HepG2 (cell line): ENCODE results near the gene KIAA1217. TPM values are rescaled to one million over a fixed set of nuclear protein-coding genes. Genes with fewer than 3 reads are reported as not detected.

Experiments
- FOXC1 ChIP-seq: sonication (generic); formaldehyde crosslinking; IDR thresholded peaks from 2 replicates; pipeline ENCODE4 v1.8.0; 2022; ENCODE audit warnings: mild to moderate bottlenecking, missing genetic modification reagents, borderline replicate concordance
- KIAA2018 ChIP-seq: sonication (generic); formaldehyde crosslinking; IDR thresholded peaks from 2 replicates; pipeline ENCODE4 v1.5.0; 2020; ENCODE audit warnings: mild to moderate bottlenecking, missing genetic modification reagents, borderline replicate concordance
- NCOR1 ChIP-seq: fragments of 200-600 bp; sonication (generic); IDR thresholded peaks from 2 replicates; pipeline ENCODE4 v1.7.0; 2017; ENCODE audit warnings: antibody characterized with exemption, low read length, borderline replicate concordance
- NR1H2 ChIP-seq: sonication (generic); formaldehyde crosslinking; IDR thresholded peaks from 2 replicates; pipeline ENCODE4 v1.8.1; 2022; ENCODE audit warnings: low read depth, missing genetic modification reagents, borderline replicate concordance
- PAXIP1 ChIP-seq: sonication (generic); formaldehyde crosslinking; conservative IDR thresholded peaks from 2 replicates; pipeline ENCODE4 v1.4.0; 2020; ENCODE audit warnings: mild to moderate bottlenecking, missing genetic modification reagents, moderate library complexity
- POLR2AphosphoS5 ChIP-seq: IDR thresholded peaks from 2 replicates; pipeline ENCODE4 v1.6.1; 2012; ENCODE audit warnings: low read depth, low read length
- RXRA ChIP-seq: sonication (generic); formaldehyde crosslinking; IDR thresholded peaks from 2 replicates; pipeline ENCODE4 v1.5.1; 2020; ENCODE audit warnings: missing genetic modification reagents
- SALL2 ChIP-seq: sonication (generic); formaldehyde crosslinking; IDR thresholded peaks from 2 replicates; pipeline ENCODE4 v1.8.1; 2023; ENCODE audit warnings: mild to moderate bottlenecking, missing genetic modification reagents, inconsistent platforms
- SOX13 ChIP-seq, 3 experiments: fragments of 450-650 bp in 1 of 3; sonication (generic) in 1 of 3; formaldehyde crosslinking in 1 of 3; IDR thresholded peaks in 2 of 3; conservative IDR thresholded peaks in 1 of 3; 2 replicates each; pipeline versions ENCODE4 v1.5.0 to v1.6.1; 2016 to 2020; ENCODE audit warnings: antibody characterized with exemption in 1 of 3, mild to moderate bottlenecking in 1 of 3, missing compliant biosample characterization in 1 of 3, missing genetic modification reagents in 1 of 3, moderate library complexity in 1 of 3
- UBTF ChIP-seq: sonication (generic); formaldehyde crosslinking; IDR thresholded peaks from 2 replicates; pipeline ENCODE4 v1.4.0; 2020; ENCODE audit warnings: mild to moderate bottlenecking, missing genetic modification reagents
- ZIK1 ChIP-seq: sonication (generic); formaldehyde crosslinking; IDR thresholded peaks from 2 replicates; pipeline ENCODE4 v1.5.0; 2020; ENCODE audit warnings: mild to moderate bottlenecking, low read depth, missing genetic modification reagents, borderline replicate concordance
- ZNF264 ChIP-seq: sonication (generic); formaldehyde crosslinking; IDR thresholded peaks from 2 replicates; pipeline ENCODE4 v1.4.0; 2020; ENCODE audit warnings: missing genetic modification reagents
- ZNF282 ChIP-seq: fragments of 450-650 bp; IDR thresholded peaks from 2 replicates; pipeline ENCODE4 v1.6.1; 2018; ENCODE audit not compliant: partially characterized antibody
- polyA plus RNA-seq, 8 experiments: library from polyadenylated mRNA; depleted of rRNA in 3 of 8; stranded (reverse) in 7 of 8; unstranded in 1 of 8; fragments of >200 nt; fragmentation: Illumina TruSeq in 4 of 8; extraction: Trizol in 4 of 8; gene quantifications; 2 replicates each; pipeline versions ENCODE4 v1.2.1 to v1.2.3, GENCODE V29; 2011 to 2016; ENCODE audit warnings: low read depth in 4 of 8, missing spikeins in 1 of 8, mixed read lengths in 1 of 8; ENCODE audit not compliant: insufficient read depth in 1 of 8
- total RNA-seq, 5 experiments: library from RNA; depleted of rRNA; stranded (reverse); fragments of >200 nt; fragmentation: Illumina TruSeq; extraction: Trizol; gene quantifications; 2 replicates each; pipeline ENCODE4 v1.2.3, GENCODE V29; 2016; ENCODE audit warnings: low read depth in 1 of 5

KIAA1217 gene
- total and polyA plus RNA-seq, 2 of the 13 experiments (the other 11 are each of a cell fraction or from before 2014, with no cell fraction given), result 4.6 to 10.9 TPM

GRCh38 chr10:24208661-24209431 lies at the start of gene KIAA1217 (continued):
- TF ChIP-seq SALL2 (CRISPR knock-in tag), result 0 out of 2 replicates have a peak, but pooled peaks have one; percentile 12
- TF ChIP-seq ZNF282, result no peak
- TF ChIP-seq NR1H2 (CRISPR knock-in tag), result no peak
- peak; percentile 17; the same call in 1 of the 2 replicates for TF ChIP-seq RXRA (CRISPR knock-in tag)
- no peak for TF ChIP-seq FOXC1 (CRISPR knock-in tag)
- peak; percentile 69 for TF ChIP-seq PAXIP1
- TF ChIP-seq NCOR1, result peak; percentile 34; the same call in 1 of the 2 replicates
- no peak for TF ChIP-seq ZNF264
- no peak for TF ChIP-seq SOX13 (IDR thresholded peaks at IDR 0.05)
- peak in 1 of 2 experiments; percentile 50; a peak in 2 of 4 replicates for TF ChIP-seq SOX13 (CRISPR knock-in tag; conservative IDR thresholded peaks at IDR 0.05 in 1 of 2, IDR thresholded peaks at IDR 0.05 in 1 of 2)
- TF ChIP-seq ZIK1 (CRISPR knock-in tag), result no peak
- TF ChIP-seq POLR2AphosphoS5, result peak; percentile 60; the same call in 1 of the 2 replicates
- TF ChIP-seq KIAA2018 (CRISPR knock-in tag), result no peak
- peak; percentile 38; the same call in 1 of the 2 replicates for TF ChIP-seq UBTF (CRISPR knock-in tag)
